Measurements from ENCODE around the gene WASF3.

Gene WASF3

GRCh38 chr13:26694609-26695359 lies 137.3 kb downstream of the WASF3 start:
- Histone ChIP-seq H3K4me3 (ENCODE audit: extremely low read depth, insufficient read depth, low read length, poor library complexity, severe bottlenecking) (no peak overlapping the region), H3K9me3 (ENCODE audit: control insufficient read depth, low read length) (no peaks in the 10 kb centered on the region), H3K4me1 (ENCODE audit: control insufficient read depth, insufficient read depth, low read length, poor library complexity, severe bottlenecking) (no peaks in the 10 kb centered on the region), H3K36me3 (ENCODE audit: control insufficient read depth, insufficient read depth, low read length) (peaks cover 7% of the 10 kb centered on the region), H3K27ac (ENCODE audit: low read depth, low read length, severe bottlenecking) (no peak overlapping the region)
- 94 to 95% methylated on average over 18 to 19 of the region's 19 CpGs for WGBS, 2 experiments (ENCODE audit: insufficient coverage in 2 of 2)

DNA sequence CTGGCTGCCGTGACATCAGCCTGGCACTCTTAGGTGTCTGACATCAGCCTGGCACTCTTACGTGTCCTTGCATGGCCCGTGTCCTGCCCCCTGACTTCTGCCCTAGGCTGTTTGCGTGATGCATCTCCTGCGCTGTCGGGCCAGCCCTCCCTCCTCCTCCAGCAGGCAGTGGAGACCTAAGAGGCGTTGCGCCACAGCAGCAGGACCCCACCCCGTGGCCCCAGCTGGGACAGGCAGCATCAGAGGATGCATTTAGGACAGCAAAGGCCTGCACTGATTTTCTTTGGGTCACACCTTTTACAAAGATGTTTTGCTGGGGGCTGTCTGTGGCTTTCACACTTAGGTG lies 137.8 kb downstream of the WASF3 start:
- WGBS, 2 experiments (ENCODE audit: insufficient coverage in 2 of 2), result 92 to 97% methylated on average over 3 to 7 of the region's 9 CpGs
- Histone ChIP-seq H3K4me1 (ENCODE audit: control insufficient read depth, insufficient read depth, low read length, poor library complexity, severe bottlenecking) (no peaks in the 10 kb centered on the region), H3K9me3 (ENCODE audit: control insufficient read depth, low read length) (no peaks in the 10 kb centered on the region), H3K27ac (ENCODE audit: low read depth, low read length, severe bottlenecking) (no peak overlapping the region), H3K4me3 (ENCODE audit: extremely low read depth, insufficient read depth, low read length, poor library complexity, severe bottlenecking) (no peak overlapping the region), H3K36me3 (ENCODE audit: control insufficient read depth, insufficient read depth, low read length) (peaks cover 2% of the 10 kb centered on the region)

DNA sequence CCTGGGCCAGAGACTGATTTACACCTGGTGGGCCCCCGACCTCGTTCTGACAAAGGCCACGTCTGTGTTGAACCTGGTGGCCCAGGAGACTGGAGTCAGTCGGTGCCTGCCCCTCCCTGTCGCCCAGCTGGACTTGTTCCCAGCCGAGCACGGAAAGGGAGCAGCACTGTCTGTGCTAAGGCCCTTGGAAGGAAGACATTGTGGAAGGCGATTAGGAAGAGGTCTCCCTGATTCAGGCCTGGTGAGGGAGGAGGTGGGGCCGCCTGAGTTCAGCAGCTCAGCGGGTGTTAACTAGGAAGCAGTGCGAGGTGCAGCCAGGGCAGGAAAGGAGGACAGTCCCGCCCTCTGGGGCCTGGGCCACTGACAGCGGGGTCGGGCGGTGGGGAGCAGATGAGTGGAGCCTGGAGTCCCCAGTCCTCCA lies 138.4 kb downstream of the WASF3 start:
- Histone ChIP-seq H3K4me3 (ENCODE audit: extremely low read depth, insufficient read depth, low read length, poor library complexity, severe bottlenecking) (no peak overlapping the region), H3K4me1 (ENCODE audit: control insufficient read depth, insufficient read depth, low read length, poor library complexity, severe bottlenecking) (no peaks in the 10 kb centered on the region), H3K27ac (ENCODE audit: low read depth, low read length, severe bottlenecking) (no peak overlapping the region), H3K36me3 (ENCODE audit: control insufficient read depth, insufficient read depth, low read length) (no peaks in the 10 kb centered on the region), H3K9me3 (ENCODE audit: control insufficient read depth, low read length) (no peaks in the 10 kb centered on the region)
- WGBS, 2 experiments (ENCODE audit: insufficient coverage in 2 of 2), result 81 to 82% methylated on average over 10 to 15 of the region's 15 CpGs

DNA sequence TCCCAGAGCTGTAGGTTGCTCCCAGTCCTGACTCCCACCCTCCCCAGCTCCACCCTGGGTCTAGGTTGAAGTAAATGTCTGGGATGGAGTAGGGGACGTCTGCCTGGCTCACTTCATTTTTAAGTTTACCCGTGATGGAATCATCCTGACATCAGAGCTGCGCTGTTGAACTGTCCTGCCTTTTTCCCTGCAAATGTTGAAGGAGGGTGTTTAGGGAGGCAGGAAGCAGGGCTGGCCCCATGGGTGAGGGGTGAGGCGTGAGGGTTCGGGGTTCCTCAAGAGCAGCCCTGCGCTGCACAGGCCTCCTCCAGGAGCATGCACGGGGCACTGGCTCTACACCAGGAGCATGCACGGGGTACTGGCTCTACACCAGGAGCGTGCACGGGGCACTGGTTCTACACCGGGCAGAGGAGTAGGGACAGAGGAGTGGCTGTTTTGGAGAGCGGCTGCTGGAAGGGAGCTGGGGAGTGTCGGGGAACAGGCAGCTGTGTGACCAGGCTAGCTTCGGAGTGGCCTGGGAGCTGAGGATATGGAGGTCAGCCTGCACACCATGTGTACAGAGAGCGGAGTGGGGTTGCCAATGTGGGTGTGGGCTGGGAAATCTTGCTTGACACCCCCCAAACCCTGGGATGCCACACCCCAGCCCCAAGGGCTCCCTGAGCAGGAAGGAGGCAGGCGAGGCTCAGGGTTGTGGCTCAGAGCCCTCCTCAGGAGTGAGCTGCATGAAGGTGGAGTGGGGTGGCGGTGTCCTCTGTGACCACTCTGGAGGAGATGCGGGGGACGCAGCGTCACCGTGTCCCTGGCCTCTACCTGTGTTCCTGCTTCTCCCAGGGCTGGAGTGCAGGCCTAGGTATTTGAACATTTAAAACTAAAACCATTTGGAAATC lies 139.8 kb downstream of the WASF3 start:
- H3K36me3 ChIP-seq (ENCODE audit: control insufficient read depth, insufficient read depth, low read length), result no peaks in the 10 kb centered on the region
- 92 to 97% methylated on average over 17 to 18 of the region's 21 CpGs for WGBS, 2 experiments (ENCODE audit: insufficient coverage in 2 of 2)
- no peaks in the 10 kb centered on the region for H3K9me3 ChIP-seq (ENCODE audit: control insufficient read depth, low read length)
- H3K4me1 ChIP-seq (ENCODE audit: control insufficient read depth, insufficient read depth, low read length, poor library complexity, severe bottlenecking), result no peaks in the 10 kb centered on the region
- H3K27ac ChIP-seq (ENCODE audit: low read depth, low read length, severe bottlenecking), result no peak overlapping the region
- no peak overlapping the region for H3K4me3 ChIP-seq (ENCODE audit: extremely low read depth, insufficient read depth, low read length, poor library complexity, severe bottlenecking)

DNA sequence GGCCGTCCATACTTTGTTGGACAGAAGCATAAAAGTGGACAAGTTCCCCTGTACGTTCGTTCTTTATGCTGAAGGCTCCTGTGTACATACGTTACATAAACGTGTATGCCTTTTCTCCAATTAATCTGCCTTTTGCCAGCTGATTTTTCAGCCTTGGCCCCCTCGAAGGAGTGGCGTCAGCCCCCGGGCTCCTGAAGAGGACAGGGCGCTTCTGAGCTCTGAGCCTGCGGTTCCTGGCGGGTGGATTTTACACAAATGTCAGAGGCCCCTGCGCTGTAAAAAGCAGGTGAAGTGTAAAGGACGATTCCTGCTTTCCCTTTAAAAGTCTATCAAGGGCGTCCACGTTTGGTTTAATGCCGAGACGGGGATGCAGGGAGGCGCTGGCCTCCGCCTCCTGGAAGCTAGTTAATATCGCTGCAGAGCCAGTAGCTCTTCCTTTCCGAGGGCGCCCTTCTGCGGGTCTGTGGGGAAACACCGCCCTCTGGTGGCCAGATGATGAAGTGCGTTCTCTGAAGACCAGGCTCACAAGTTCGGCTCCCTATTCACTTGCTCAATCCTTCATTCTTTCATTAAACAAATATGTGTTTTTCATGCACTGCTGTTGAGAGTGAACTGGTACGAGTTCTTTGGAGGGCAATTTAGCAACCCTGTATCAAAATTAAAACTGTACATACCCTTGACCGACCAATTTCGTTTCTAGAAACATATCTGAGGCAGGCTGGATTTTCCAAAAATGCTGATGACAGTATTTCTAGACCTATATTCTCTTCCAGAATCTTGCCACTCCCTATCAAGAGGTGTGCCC lies 141.1 kb downstream of the WASF3 start:
- H3K4me1 ChIP-seq (ENCODE audit: control insufficient read depth, insufficient read depth, low read length, poor library complexity, severe bottlenecking), result no peaks in the 10 kb centered on the region
- 36 to 41% methylated on average over 25 of the region's 29 CpGs for WGBS, 2 experiments (ENCODE audit: insufficient coverage in 2 of 2)
- H3K4me3 ChIP-seq (ENCODE audit: extremely low read depth, insufficient read depth, low read length, poor library complexity, severe bottlenecking), result no peak overlapping the region

DNA sequence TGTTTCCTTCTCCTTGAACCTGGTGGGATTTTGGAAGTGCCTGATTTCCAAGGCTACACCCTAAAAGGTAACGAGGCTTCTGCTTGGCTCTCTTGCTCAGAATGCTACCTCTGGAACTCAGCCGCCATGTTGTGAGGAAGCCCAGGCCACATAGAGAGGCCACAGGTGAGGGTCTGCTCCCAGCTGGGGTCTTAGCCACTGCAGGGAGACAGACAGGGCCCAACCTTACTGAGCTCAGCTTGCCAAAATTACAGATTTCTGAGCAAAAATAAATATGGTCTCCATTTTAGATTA lies 141.7 kb downstream of the WASF3 start:
- H3K4me1 ChIP-seq (ENCODE audit: control insufficient read depth, insufficient read depth, low read length, poor library complexity, severe bottlenecking), result no peaks in the 10 kb centered on the region
- no peak overlapping the region for H3K27ac ChIP-seq (ENCODE audit: low read depth, low read length, severe bottlenecking)
- WGBS, 2 experiments (ENCODE audit: insufficient coverage in 2 of 2), result 67 to 100% methylated on average over 1 to 2 of the region's 2 CpGs
- H3K9me3 ChIP-seq (ENCODE audit: control insufficient read depth, low read length), result no peaks in the 10 kb centered on the region
- no peaks in the 10 kb centered on the region for H3K36me3 ChIP-seq (ENCODE audit: control insufficient read depth, insufficient read depth, low read length)
- H3K4me3 ChIP-seq (ENCODE audit: extremely low read depth, insufficient read depth, low read length, poor library complexity, severe bottlenecking), result no peak overlapping the region

More for the DNA sequence above, 141.1 kb downstream of the WASF3 start:
- Histone ChIP-seq H3K27ac (ENCODE audit: low read depth, low read length, severe bottlenecking) (no peak overlapping the region), H3K36me3 (ENCODE audit: control insufficient read depth, insufficient read depth, low read length) (no peaks in the 10 kb centered on the region), H3K9me3 (ENCODE audit: control insufficient read depth, low read length) (no peaks in the 10 kb centered on the region)

DNA sequence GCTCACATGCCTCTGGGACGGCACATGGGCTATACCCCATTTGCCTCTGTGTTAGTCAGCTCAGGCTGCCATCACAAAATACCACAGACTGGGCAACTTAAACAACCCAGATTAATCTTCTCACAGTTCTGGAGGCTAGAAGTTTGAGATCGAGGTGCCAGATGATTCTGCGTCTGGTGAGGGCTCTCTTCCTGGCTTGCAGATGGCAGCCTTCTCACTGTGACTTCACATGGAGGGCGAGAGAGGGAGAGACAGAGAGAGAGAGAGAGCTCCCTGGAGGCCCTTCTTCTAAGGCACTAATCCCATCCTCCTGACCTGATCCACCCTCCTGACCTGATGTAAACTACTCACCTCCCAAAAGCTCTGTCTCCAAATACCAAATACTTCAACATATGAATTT lies 148.1 kb downstream of the WASF3 start:
- Histone ChIP-seq H3K4me1 (ENCODE audit: control insufficient read depth, insufficient read depth, low read length, poor library complexity, severe bottlenecking) (no peaks in the 10 kb centered on the region), H3K9me3 (ENCODE audit: control insufficient read depth, low read length) (no peaks in the 10 kb centered on the region), H3K36me3 (ENCODE audit: control insufficient read depth, insufficient read depth, low read length) (no peaks in the 10 kb centered on the region), H3K4me3 (ENCODE audit: extremely low read depth, insufficient read depth, low read length, poor library complexity, severe bottlenecking) (no peak overlapping the region), H3K27ac (ENCODE audit: low read depth, low read length, severe bottlenecking) (no peak overlapping the region)
- WGBS, 2 experiments (ENCODE audit: insufficient coverage in 2 of 2), result 71 to 100% methylated on average over 1 of the region's 4 CpGs

- WGBS, 2 experiments (ENCODE audit: insufficient coverage in 2 of 2), result 77 to 100% methylated on average over 4 to 5 of the region's 7 CpGs
- Histone ChIP-seq H3K36me3 (ENCODE audit: control insufficient read depth, insufficient read depth, low read length) (no peaks in the 10 kb centered on the region), H3K4me1 (ENCODE audit: control insufficient read depth, insufficient read depth, low read length, poor library complexity, severe bottlenecking) (no peaks in the 10 kb centered on the region), H3K9me3 (ENCODE audit: control insufficient read depth, low read length) (no peaks in the 10 kb centered on the region), H3K27ac (ENCODE audit: low read depth, low read length, severe bottlenecking) (no peak overlapping the region), H3K4me3 (ENCODE audit: extremely low read depth, insufficient read depth, low read length, poor library complexity, severe bottlenecking) (no peak overlapping the region)
These were observed 148.9 kb downstream of the WASF3 start for GRCh38 chr13:26706381-26706780.

DNA sequence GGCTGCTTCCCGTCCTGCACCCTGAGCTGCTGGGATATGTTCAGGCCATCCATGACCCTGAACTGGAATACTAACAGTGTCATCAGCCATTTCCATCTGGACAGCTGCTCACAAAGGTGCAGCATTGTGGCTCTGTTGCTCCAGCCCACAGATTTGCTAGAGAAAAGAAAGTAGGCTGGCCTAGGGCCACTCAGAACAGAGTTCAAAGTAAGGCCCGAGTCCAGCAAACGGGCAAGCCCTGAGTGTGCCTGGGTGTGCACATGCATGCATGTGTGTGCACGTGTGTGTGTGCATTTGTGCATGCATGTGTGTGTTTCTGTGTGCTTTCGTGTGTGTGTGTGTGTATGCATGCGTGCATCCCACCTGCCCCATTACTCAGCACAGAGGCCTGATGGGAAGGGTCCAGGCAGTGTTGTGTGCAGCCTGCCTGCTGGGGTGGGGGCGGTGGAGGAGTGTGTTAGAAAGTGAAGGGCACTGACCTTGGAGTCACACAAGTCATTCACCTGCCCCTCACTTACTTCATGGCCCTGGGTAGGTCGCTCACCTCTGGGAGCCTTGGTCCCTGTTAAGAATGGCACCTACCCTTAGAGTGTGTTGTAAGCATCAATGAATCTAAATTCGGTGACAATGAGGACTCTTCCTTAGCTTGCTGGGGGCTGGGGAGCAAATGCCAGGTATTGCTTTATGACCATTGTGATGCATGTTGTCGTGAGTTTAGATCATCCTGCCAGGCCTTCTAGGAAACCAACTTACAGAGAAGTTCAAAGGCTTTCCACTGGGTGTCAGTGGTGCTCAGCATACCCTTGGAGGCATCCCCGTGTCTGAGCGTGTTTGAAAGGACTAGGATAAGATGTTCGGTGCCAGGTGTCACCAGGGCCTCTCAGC lies 149.9 kb downstream of the WASF3 start:
- Histone ChIP-seq H3K27ac (ENCODE audit: low read depth, low read length, severe bottlenecking) (no peak overlapping the region), H3K4me1 (ENCODE audit: control insufficient read depth, insufficient read depth, low read length, poor library complexity, severe bottlenecking) (no peaks in the 10 kb centered on the region), H3K36me3 (ENCODE audit: control insufficient read depth, insufficient read depth, low read length) (no peaks in the 10 kb centered on the region), H3K4me3 (ENCODE audit: extremely low read depth, insufficient read depth, low read length, poor library complexity, severe bottlenecking) (no peak overlapping the region), H3K9me3 (ENCODE audit: control insufficient read depth, low read length) (no peaks in the 10 kb centered on the region)
- WGBS, 2 experiments (ENCODE audit: insufficient coverage in 2 of 2), result 53 to 63% methylated on average over 4 to 9 of the region's 13 CpGs

- Histone ChIP-seq H3K27ac (ENCODE audit: low read depth, low read length, severe bottlenecking) (no peak overlapping the region), H3K4me1 (ENCODE audit: control insufficient read depth, insufficient read depth, low read length, poor library complexity, severe bottlenecking) (no peaks in the 10 kb centered on the region), H3K36me3 (ENCODE audit: control insufficient read depth, insufficient read depth, low read length) (no peaks in the 10 kb centered on the region), H3K4me3 (ENCODE audit: extremely low read depth, insufficient read depth, low read length, poor library complexity, severe bottlenecking) (no peak overlapping the region), H3K9me3 (ENCODE audit: control insufficient read depth, low read length) (no peaks in the 10 kb centered on the region)
- 94 to 96% methylated on average over 3 to 4 of the region's 6 CpGs for WGBS, 2 experiments (ENCODE audit: insufficient coverage in 2 of 2)
These were observed 150.5 kb downstream of the WASF3 start for GRCh38 chr13:26708007-26708297.
